ENCODE data around the gene MRPL22. TPM values are rescaled to one million over a fixed set of nuclear protein-coding genes. Genes with fewer than 3 reads are reported as not detected.

The MRPL22 gene
- total RNA-seq, 1 experiment from 2014 or later: 68.3 TPM

- DNase-seq (ENCODE audit: low read depth, low spot score): no peak
- Histone ChIP-seq H2AFZ (ENCODE audit: low read depth, low read length, poor library complexity, severe bottlenecking) (no peak overlapping the region), H3K27me3 (ENCODE audit: insufficient read depth, low read length) (no peaks in the 10 kb centered on the region), H3K79me2 (ENCODE audit: insufficient read depth, low read length) (no peaks in the 10 kb centered on the region), H3K9me3 (ENCODE audit: control insufficient read depth in 1 of 2, insufficient read depth in 1 of 2, low read depth in 1 of 2, low read length in 2 of 2) (no peaks in the 10 kb centered on the region), H3K27ac (ENCODE audit: low read depth, low read length) (no peak overlapping the region), H3K4me2 (ENCODE audit: low read length) (no peak overlapping the region), H3K36me3 (ENCODE audit: control insufficient read depth in 1 of 2, insufficient read depth in 2 of 2, low read length in 2 of 2) (peaks cover 68 to 86% of the 10 kb centered on the region in 2 experiments), H3K4me1 (ENCODE audit: control insufficient read depth in 1 of 2, insufficient read depth in 2 of 2, low read length in 2 of 2) (no peaks in the 10 kb centered on the region), H3K9me2 (ENCODE audit: insufficient read depth) (no peaks in the 10 kb centered on the region), H3K9ac (ENCODE audit: low read length) (no peak overlapping the region), H4K20me1 (ENCODE audit: insufficient read depth) (no peaks in the 10 kb centered on the region), H3K4me3 (replicated peaks in 1 of 2; ENCODE audit: low read depth in 1 of 2, low read length in 2 of 2) (no peak overlapping the region)
- no peak for TF ChIP-seq JUND (IDR thresholded peaks at IDR 0.05)
- TF ChIP-seq EZH2phosphoT487 (IDR thresholded peaks at IDR 0.05; ENCODE audit: borderline replicate concordance): no peak
- no peak for TF ChIP-seq ZFX (IDR thresholded peaks at IDR 0.05)
- TF ChIP-seq EZH2 (IDR thresholded peaks at IDR 0.05): no peak
- no TSS peak for BruUV-seq (replicated peaks)
- ChIA-PET CTCF (no interaction called here), POLR2A (no interaction called here), RAD21 (ENCODE audit: low non-redundant PET in 1 of 2, low total read pairs in 2 of 2, uncharacterized antibody in 2 of 2, unreplicated experiment in 2 of 2) (no interaction called here)
- intact Hi-C loops (cut with micrococcal nuclease): no loop called here
- ATAC-seq: no peak
Observed at GRCh38 chr5:154900066-154900465, 40.8 kb upstream of the MRPL22 start.

GRCh38 chr5:154901276-154901675, 39.6 kb upstream of the MRPL22 start:
- TF ChIP-seq EGR1 (IDR thresholded peaks at IDR 0.05; ENCODE audit: low read depth) (no peak), ATF3 (IDR thresholded peaks at IDR 0.05) (no peak), SIN3A (IDR thresholded peaks at IDR 0.05; ENCODE audit: low read depth) (no peak), POLR2A (IDR thresholded peaks at IDR 0.05; ENCODE audit: borderline replicate concordance, extremely low read depth, insufficient read depth, insufficient read length) (no peak), EZH2 (IDR thresholded peaks at IDR 0.05) (no peak)
- H3K27me3 ChIP-seq (ENCODE audit: insufficient read depth, low read length): no peaks in the 10 kb centered on the region
- H3K4me2 ChIP-seq (ENCODE audit: low read length): no peak overlapping the region
- no peaks in the 10 kb centered on the region for H3K79me2 ChIP-seq (ENCODE audit: insufficient read depth, low read length)
- ChIA-PET POLR2A (no interaction called here), RAD21 (ENCODE audit: low non-redundant PET in 1 of 2, low total read pairs in 2 of 2, uncharacterized antibody in 2 of 2, unreplicated experiment in 2 of 2) (no interaction called here), CTCF (no interaction called here)
- H2AFZ ChIP-seq (ENCODE audit: low read depth, low read length, poor library complexity, severe bottlenecking): no peak overlapping the region
- H3K4me3 ChIP-seq (replicated peaks in 1 of 2; ENCODE audit: low read depth in 1 of 2, low read length in 2 of 2): no peak overlapping the region
- peaks cover 67 to 84% of the 10 kb centered on the region in 2 experiments for H3K36me3 ChIP-seq (ENCODE audit: control insufficient read depth in 1 of 2, insufficient read depth in 2 of 2, low read length in 2 of 2)
- H3K9me3 ChIP-seq (ENCODE audit: control insufficient read depth in 1 of 2, insufficient read depth in 1 of 2, low read depth in 1 of 2, low read length in 2 of 2): no peaks in the 10 kb centered on the region
- intact Hi-C loops (cut with micrococcal nuclease): no loop called here
- ATAC-seq (no peak), DNase-seq (ENCODE audit: low read depth, low spot score) (no peak)
- no peaks in the 10 kb centered on the region for H4K20me1 ChIP-seq (ENCODE audit: insufficient read depth)
- no peaks in the 10 kb centered on the region for H3K4me1 ChIP-seq (ENCODE audit: control insufficient read depth in 1 of 2, insufficient read depth in 2 of 2, low read length in 2 of 2)
- H3K27ac ChIP-seq (ENCODE audit: low read depth, low read length): no peak overlapping the region
- no peaks in the 10 kb centered on the region for H3K9me2 ChIP-seq (ENCODE audit: insufficient read depth)
- no TSS peak for BruUV-seq (replicated peaks)
- no peak overlapping the region for H3K9ac ChIP-seq (ENCODE audit: low read length)
